CD4-positive, alpha-beta T cell treated with Interleukin-6 for 4 hours (primary cell): ENCODE measurements around the gene POLR2C.

Experiments
- DNase-seq: peaks from one replicate; pipeline ENCODE4 v3.0.0-alpha.2; 2020; ENCODE audit warnings: mixed read lengths

The POLR2C gene

GRCh38 chr16:57452021-57452420 lies 10.5 kb upstream of the POLR2C start:
- DNase-seq: no peak

GRCh38 chr16:57462978-57463362 lies 491 bp downstream of the POLR2C start:
- DNase-seq: no peak

- no peak for DNase-seq
Observed at GRCh38 chr16:57464523-57464922, 2.0 kb downstream of the POLR2C start.

GRCh38 chr16:57468346-57468745 lies 5.9 kb downstream of the POLR2C start:
- DNase-seq: no peak

- DNase-seq: no peak
Observed at GRCh38 chr16:57469046-57469445, 6.6 kb downstream of the POLR2C start.

- DNase-seq: no peak
Observed at GRCh38 chr16:57469917-57470470, 7.5 kb downstream of the POLR2C start.

GRCh38 chr16:57470711-57471110 lies 8.2 kb downstream of the POLR2C start:
- DNase-seq: no peak

- no peak for DNase-seq
Observed at GRCh38 chr16:57471209-57471608, 8.7 kb downstream of the POLR2C start.

- no peak for DNase-seq
Observed at GRCh38 chr16:57471852-57472664, 9.6 kb downstream of the POLR2C start.

GRCh38 chr16:57472665-57473060 lies 10.2 kb downstream of the POLR2C start:
- DNase-seq: no peak

GRCh38 chr16:57473176-57473840 lies 10.8 kb downstream of the POLR2C start:
- no peak for DNase-seq

GRCh38 chr16:57473906-57474305 lies 11.4 kb downstream of the POLR2C start:
- DNase-seq: no peak

GRCh38 chr16:57474671-57475661 lies 12.5 kb downstream of the POLR2C start:
- DNase-seq: no peak

- DNase-seq: peak; percentile 78
Observed at GRCh38 chr16:57475711-57476339, 13.3 kb downstream of the POLR2C start.

GRCh38 chr16:57476546-57477410 lies 14.3 kb downstream of the POLR2C start:
- no peak for DNase-seq

- DNase-seq: no peak
Observed at GRCh38 chr16:57477531-57478202, 15.2 kb downstream of the POLR2C start.

- DNase-seq: no peak
Observed at GRCh38 chr16:57478396-57479204, 16.1 kb downstream of the POLR2C start.

- DNase-seq: no peak
Observed at GRCh38 chr16:57479205-57479975, 16.9 kb downstream of the POLR2C start.
